Occipital lobe (tissue), 2 donors: ENCODE results near the gene PDE11A. TPM values are rescaled to one million over a fixed set of nuclear protein-coding genes. Genes with fewer than 3 reads are reported as not detected.
"Not testable (repeated sequence)": the region's sequence is repeated elsewhere in the genome, so short reads cannot be mapped to it uniquely, and the experiment has no call there.

Experiments used
- DNase-seq: peaks from one replicate; lab custom pipeline; 2025; lab: John Stamatoyannopoulos, UW
- total RNA-seq: library from RNA; depleted of rRNA; stranded (reverse); fragments of >200 nt; gene quantifications from one replicate; pipeline ENCODE4 v1.2.3, GENCODE V29; 2014

The PDE11A gene
- total RNA-seq, result 1.7 TPM

DNA sequence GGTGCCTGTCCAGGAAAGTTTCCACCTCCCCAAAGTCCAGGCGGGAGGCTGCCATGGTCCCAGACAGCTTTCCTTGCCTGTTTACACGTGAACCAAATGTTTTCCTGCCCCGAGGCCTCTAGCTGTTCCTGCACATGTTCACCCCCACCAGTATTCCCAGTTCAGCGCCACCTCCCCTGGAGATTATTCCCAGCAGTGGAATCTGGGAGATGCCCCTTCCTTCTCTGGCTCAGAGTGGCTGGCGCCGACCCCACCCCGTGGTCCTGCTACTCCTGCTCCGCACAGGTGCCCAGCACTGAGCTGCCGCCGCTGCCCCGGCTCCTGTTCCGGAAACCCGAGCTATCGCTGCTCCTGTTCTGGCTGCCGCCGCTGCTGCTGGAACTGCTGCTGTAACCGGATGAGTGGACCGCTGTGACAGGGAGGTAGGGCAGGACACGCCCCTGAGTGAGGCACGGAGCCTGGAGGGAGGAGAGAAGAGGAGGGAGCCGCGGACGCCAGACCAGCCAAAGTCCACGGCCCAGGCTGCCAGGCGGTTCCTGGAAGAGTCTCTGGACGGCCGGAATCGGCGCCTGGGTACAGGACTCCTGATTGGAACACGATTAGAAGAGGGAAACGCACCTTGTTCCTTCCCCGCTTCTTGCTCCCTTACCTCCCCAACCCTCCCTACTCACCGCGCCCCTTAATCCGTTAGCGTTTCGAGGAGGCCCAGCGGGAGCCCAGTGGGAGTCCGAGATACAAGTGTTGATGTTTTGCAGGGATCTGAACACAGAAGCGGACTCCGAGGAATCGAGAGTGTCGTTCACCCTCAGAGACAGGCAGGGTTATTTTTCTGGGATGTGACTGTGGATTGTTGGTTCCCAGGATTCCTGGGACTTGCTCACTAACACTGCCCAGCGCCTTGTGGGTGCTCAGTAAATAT lies at the start of gene PDE11A:
TSS of gene PDE11A (minus strand) at position 395 of the 919 bp plus-strand sequence. CDS start at position 55, 340 bp downstream.
- DNase-seq, result peak; percentile 32

DNA sequence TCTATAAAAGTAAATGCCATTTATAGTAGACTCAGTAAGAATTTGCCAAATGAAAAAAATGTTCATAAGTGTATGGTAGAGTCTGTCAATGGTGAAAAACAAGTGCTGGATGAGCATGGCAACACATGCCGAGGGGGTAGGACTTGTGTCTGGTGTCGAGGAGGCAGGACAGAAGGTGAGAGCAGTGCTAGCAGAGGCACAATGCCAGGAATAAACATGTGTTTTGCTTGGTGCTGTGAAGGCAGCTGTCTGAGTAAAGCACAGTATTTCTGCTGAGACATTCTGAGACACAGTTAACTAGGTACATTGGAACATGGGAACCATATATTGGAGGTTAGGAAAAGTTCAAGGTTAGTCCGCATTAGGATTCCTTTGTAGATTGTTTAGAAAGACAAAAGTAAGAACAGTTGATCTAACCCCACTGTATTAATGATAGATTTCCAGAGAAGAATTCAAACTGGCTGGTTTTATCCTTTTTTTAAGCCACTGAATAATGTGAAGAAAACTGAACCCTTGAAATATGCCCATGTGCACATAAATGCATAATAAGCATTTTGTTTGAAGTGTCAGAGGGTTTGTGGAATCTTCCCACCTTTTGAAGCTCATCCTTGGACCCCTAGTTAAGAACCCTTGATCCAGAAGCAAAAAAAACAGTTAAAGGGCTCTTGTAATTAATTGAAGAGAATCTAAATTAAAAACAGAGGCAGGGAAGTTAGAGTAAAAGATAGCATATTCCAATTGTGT lies 46.8 kb upstream of the PDE11A start:
- no peak for DNase-seq

DNA sequence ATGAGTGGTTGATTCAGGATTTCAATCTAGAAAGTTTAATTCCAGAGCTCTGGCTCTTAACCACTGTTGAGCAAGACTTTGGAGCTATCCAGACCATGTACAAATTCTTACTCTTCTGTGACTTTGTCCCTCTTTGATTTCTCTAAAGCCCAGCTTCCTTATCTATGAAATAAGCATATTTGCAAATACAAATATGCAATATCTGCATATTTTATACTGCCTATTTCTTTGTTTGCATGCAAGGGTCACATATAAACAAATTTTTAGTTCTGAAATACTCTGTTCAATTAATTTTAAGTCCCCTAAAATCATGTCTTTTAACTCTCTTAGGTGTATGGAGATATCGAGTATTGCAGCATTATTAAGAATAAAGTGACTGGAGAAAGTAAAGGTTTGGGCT lies 45.1 kb upstream of the PDE11A start:
- DNase-seq, result no peak

GRCh38 chr2:178115271-178115670 lies 42.7 kb upstream of the PDE11A start:
- no peak for DNase-seq

DNA sequence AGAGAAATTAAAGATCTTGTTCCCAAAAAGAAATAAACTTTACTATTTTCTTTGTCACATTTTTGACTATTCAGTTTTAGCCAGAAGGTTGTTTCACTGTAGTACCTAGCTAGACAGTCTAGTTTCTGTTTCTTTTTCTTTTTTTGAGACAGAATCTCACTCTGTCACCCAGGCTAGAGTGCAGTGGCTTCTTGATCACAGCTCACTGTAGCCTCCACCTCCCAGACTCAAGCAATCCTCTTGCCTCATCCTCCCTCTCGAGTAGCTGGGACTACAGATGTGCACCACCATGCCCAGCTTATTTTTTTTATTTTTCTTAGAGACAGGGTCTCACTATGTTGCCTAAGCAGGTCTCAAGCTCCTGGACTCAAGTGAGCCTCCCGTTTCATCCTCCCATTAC lies 41.9 kb upstream of the PDE11A start:
- DNase-seq, result no peak

DNA sequence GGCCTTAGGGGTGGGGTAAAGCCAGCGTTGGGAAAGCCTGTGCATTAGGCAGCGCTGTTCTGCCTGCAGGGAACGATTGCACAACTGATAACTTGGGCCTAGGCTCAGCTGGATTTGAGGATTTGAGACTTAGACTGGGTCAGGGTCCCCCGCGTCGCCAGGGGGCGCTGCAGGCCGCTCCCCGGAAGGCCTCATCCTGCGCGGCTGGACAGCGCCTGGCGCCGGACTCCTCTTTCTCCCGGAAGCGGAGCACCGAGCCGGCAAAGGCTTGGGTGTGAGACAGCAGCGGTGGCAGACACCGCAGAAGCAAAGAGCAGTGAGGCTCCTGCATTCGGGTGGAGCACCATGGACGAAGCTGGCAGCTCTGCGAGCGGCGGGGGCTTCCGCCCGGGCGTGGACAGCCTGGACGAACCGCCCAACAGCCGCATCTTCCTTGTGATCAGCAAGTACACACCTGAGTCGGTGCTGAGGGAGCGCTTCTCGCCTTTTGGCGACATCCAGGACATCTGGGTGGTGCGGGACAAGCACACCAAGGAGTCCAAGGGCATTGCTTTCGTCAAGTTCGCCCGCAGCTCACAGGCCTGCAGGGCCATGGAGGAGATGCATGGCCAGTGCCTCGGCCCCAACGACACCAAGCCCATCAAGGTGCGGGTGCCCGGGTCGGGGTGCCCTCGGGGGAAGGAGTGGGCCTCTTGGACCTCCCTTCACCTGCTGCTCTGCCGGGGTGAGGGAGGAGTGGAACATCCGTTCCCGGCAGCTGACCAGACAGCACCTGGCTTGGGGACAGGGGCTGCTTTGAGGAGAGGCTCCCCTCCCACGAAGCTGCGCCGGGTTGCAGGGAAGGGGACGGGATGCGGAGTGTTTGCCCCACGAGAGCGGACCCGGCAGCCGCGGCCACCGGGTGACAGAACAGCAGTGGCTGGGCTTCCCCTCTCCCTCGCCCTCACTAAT lies 39.9 kb upstream of the PDE11A start, which contains the start of gene RBM45:
TSS of gene RBM45 (plus strand) at position 236 of the 951 bp plus-strand sequence. CDS start at position 346, 110 bp downstream.
- DNase-seq, result peak; percentile 89

DNA sequence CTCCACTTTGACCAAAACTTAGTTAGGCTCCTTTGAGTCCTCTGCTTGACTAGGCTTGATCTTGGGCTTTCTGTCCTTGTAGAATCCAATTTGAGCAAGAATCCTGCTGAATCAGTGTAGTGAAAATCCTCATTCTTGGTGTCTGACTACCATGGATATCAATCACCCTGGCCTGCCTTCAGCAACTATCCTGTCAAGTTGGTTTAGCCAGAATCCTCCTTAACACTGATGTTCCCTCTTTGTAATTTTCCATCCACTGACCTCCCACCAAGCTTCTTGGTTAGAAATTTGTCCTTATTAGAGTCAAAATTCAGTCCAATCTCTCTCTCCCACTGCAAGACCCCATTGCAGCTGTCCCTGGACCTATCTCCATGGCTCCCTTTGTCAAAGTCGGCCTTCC lies 39.2 kb upstream of the PDE11A start:
- no peak for DNase-seq

GRCh38 chr2:178110681-178111080 lies 38.1 kb upstream of the PDE11A start:
- DNase-seq, result no peak

DNA sequence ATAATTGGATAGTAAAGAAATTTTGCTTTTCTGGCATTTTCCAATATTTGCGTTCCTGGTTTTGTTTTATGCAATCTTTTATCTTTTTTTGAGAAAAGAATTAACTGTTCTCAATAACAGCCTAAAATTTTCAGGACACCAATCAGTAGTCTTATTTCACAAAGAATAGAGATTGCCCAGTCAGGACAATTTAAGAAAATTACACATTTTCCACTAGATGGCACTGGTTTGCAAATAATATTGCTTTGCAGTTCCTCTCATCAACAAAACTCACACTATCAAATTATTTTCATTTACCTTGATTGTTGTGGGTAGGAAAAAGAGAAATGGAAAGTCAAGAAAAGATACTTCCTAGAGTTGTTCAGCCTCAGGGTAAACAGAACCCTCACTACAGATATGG lies 37.2 kb upstream of the PDE11A start:
- no peak for DNase-seq

- DNase-seq, result no peak
Measured at GRCh38 chr2:178108176-178108575, 35.6 kb upstream of the PDE11A start.

GRCh38 chr2:178106053-178106452 lies 33.5 kb upstream of the PDE11A start:
- no peak for DNase-seq

GRCh38 chr2:178105566-178105965 lies 33.0 kb upstream of the PDE11A start:
- DNase-seq, result no peak

DNA sequence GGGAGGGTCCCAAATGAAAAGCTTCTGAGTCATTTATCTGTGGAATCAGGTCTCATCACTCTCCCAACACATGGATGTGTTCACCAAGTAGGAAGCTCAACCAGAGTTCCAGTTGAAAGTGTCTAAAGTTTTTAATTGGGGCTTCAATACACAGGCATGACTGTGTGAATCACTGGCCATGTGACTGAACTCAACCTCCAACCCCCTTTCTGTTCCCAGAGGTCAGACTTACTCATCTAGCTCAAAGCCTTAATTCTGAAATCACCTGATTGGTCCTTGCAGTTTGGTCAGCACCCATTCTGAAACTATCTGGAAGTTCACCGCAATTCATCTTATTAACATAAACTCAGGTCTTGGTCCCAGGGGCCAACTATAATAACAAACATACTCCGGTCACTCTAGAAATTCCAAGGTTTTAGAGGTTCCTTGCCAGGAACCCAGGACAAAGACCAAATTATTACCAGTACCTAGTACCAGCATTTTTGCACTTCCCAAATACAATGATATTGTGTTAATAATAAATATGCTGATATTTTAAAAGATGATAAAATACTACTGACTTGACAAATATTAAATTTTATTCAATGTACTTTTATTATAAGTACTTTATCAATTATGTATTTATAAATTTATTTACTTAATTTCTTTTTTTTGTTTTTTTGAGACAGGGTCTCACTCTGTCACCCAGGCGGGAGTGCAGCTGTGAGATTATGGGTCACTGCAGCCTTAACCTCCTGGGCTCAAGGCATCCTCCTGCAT lies 28.9 kb upstream of the PDE11A start:
- no peak for DNase-seq

- DNase-seq, result no peak
Measured at GRCh38 chr2:178093471-178093870, 20.9 kb upstream of the PDE11A start.

DNA sequence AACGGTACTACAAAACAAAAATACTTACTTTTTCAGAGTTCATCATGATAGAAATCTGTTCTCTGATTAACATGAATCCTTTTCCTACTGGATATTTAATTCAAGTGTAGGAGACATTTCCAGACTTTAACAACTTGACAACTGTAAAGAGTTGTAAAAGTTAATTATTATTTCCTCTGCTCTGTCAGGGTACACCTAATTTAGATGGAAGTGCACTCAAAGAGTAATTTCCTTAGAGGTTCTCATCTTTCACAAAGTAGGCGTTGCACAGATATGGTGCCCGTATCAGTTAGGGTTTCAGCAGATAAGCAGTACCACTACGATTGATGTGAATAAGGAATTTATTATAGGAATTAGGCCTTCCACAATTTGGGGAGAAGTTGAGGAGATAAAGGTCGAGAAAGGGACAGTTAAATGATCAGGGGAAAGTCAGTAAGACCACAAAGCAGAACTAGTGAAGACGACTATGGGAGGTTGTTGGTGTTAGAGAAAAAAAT lies 16.2 kb upstream of the PDE11A start:
- DNase-seq, result no peak

- no peak for DNase-seq
Measured at GRCh38 chr2:178084273-178084672, 11.7 kb upstream of the PDE11A start.

DNA sequence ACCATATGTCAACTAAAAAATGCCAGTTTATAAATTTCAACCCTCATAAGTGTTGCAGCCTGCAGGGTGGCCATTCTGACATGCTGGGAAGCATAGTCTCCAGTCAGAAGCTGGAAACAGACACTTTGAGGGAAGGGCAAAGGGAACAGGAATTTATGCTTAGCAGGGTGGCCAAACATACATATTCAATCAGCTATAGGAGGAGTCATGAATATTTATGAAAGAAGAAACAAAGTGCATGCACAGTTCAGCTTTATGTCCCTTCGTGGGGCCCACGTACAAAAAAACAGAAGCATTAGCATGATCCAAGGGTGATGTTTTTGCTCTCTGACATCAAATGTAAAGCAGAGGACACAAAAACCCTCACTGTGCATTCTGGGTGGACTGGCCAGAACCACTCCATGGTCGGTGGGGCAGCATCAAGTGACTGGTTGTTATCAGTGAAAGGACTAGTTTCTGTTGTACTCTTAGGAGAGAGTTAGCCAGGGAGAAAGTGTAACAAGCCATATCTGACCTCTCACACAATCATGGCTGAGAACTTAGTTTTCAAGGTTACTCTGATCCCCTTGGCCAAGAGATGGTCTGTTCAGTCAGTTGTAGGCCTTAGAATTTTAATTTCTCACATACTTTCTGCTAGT lies 9.9 kb upstream of the PDE11A start:
- no peak for DNase-seq

- DNase-seq, result not testable (repeated sequence)
Measured at GRCh38 chr2:178079279-178079678, 6.7 kb upstream of the PDE11A start.

DNA sequence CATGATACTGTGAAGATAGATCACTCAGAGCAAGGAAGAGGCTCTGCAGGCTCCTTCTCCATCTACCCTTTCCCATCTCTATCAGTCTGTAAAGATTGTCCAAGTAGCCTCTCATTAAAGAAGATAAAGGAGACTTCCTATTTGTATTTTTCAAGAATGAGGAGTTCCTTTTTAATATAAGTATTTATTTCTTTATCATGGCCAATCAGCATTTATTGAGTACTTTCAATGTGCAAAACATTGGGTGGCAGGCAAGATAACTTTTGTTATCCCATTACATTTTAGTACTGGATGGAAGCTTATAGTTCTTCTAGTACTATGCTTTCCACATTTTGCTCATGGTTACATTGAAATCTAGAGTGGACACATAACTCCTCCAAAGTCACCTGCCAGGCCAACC lies 3.6 kb upstream of the PDE11A start:
- DNase-seq, result no peak

DNA sequence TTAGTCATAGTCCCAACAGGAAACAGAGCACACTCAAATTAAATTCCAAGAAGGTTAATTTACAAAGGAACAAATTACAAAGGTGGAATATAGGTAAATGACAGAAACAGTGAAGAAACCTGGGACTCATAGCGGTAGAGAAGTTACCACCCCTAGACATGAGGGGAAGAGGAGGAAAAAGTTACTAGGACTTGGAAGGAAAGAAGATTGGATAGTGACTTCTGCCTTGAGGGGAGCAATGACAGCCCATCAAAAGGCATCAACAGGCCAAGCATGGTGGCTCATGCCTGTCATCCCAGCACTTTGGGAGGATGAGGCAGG lies 2.4 kb upstream of the PDE11A start:
- no peak for DNase-seq
